K562 (cell line): ENCODE results near the gene ARL6IP6. TPM values are rescaled to one million over a fixed set of nuclear protein-coding genes. Genes with fewer than 3 reads are reported as not detected.
A peak's percentile ranks its signal among the peaks of the same experiment; 100 is the strongest.

Experiments
- ATAC-seq: fragments of 200-7000 bp; cut with Tn5 transposase; 3 replicates; pipeline ENCODE4 v1.9.1; 2020; ENCODE audit warnings: moderate library complexity
- Bru-seq: library from RNA; stranded (reverse); fragments of 400-500 nt; gene quantifications from one replicate; lab custom pipeline; 2021; lab: Mats Ljungman, UMichigan
- BruChase-seq, 2 experiments: library from RNA; stranded (reverse); fragments of 400-500 nt; gene quantifications; one replicate each; lab custom pipeline; 2021; lab: Mats Ljungman, UMichigan
- BruUV-seq: library from RNA; stranded (reverse); fragments of 400-500 nt; replicated peaks from 2 replicates; lab custom pipeline; 2021; lab: Mats Ljungman, UMichigan
- CTCF ChIA-PET: fragments of 300-600 bp; formaldehyde crosslinking; extraction: SDS; loops from one replicate; lab custom pipeline; 2021; ENCODE audit warnings: low intra/inter-chr PET ratio; lab: Yijun Ruan, JAX
- POLR2A ChIA-PET: fragments of 300-600, 350-650 bp; sonication (Branson Sonifier 250); formaldehyde crosslinking; extraction: SDS; loops from one replicate; lab custom pipeline; 2021; ENCODE audit warnings: antibody characterized with exemption, inconsistent platforms; lab: Yijun Ruan, JAX
- DNase-seq, 4 experiments: peaks; one replicate each; pipeline versions ENCODE4 v3.0.0 to v3.0.0-alpha.2; 2011 to 2018; ENCODE audit warnings: low spot score in 3 of 4, mixed read lengths in 3 of 4; ENCODE audit errors: extremely low read depth in 1 of 4
- FAIRE-seq: peaks from 2 replicates; lab custom pipeline; 2011; peaks lifted over from hg19 to GRCh38; lab: Jason Lieb, UNC
- H2AFZ ChIP-seq: 2 replicates; pipeline ENCODE4 v1.6.0; 2011; ENCODE audit warnings: low read depth, low read length, control low read depth, inconsistent platforms
- H3K27ac ChIP-seq: fragments of 200-600 bp; 3 replicates; pipeline ENCODE4 v1.8.0; 2011; ENCODE audit warnings: low read depth, mild to moderate bottlenecking, control low read depth, inconsistent platforms, low read length, moderate library complexity, mixed read lengths; ENCODE audit errors: extremely low read depth
- H3K27me3 ChIP-seq, 2 experiments: fragments of 300-600 bp in 1 of 2; 2 replicates in 1 of 2; 3 replicates in 1 of 2; pipeline versions ENCODE4 v1.6.0 to v1.8.0; 2011; ENCODE audit warnings: inconsistent platforms in 2 of 2, low read length in 2 of 2, mild to moderate bottlenecking in 1 of 2, mixed read lengths in 1 of 2, moderate library complexity in 1 of 2; ENCODE audit not compliant: control insufficient read depth in 2 of 2, insufficient read depth in 2 of 2
- H3K36me3 ChIP-seq: fragments of 300-600 bp; 3 replicates; pipeline ENCODE4 v1.8.0; 2011; ENCODE audit warnings: mild to moderate bottlenecking, low read length, inconsistent platforms; ENCODE audit not compliant: control insufficient read depth, insufficient read depth
- H3K4me1 ChIP-seq, 2 experiments: fragments of 200-600 bp in 1 of 2; replicated peaks in 1 of 2; 2 replicates in 1 of 2; 3 replicates in 1 of 2; pipeline versions ENCODE4 v1.5.1 to v1.8.0; 2011; ENCODE audit warnings: inconsistent platforms in 2 of 2, low read length in 2 of 2, mild to moderate bottlenecking in 1 of 2, mixed read lengths in 1 of 2, moderate library complexity in 1 of 2; ENCODE audit not compliant: control insufficient read depth in 2 of 2, insufficient read depth in 2 of 2
- H3K4me2 ChIP-seq: 2 replicates; pipeline ENCODE4 v1.6.1; 2011; ENCODE audit warnings: low read length, control low read depth, inconsistent platforms, mixed read lengths; ENCODE audit not compliant: insufficient read depth
- H3K4me3 ChIP-seq: fragments of 200-600 bp; sonication (generic), shearing (Covaris generic); 2 replicates; pipeline ENCODE4 v1.5.1; 2016; ENCODE audit warnings: control low read depth, inconsistent platforms
- H3K79me2 ChIP-seq: fragments of 200-600 bp; 3 replicates; pipeline ENCODE4 v1.8.0; 2011; ENCODE audit warnings: low read length, inconsistent platforms; ENCODE audit not compliant: control insufficient read depth, insufficient read depth
- H3K9ac ChIP-seq, 2 experiments: 2 replicates each; pipeline versions ENCODE4 v1.6.0 to v1.6.1; 2011; ENCODE audit warnings: low read depth in 2 of 2, low read length in 2 of 2, control low read depth in 1 of 2, inconsistent platforms in 1 of 2, mild to moderate bottlenecking in 1 of 2, mixed read lengths in 1 of 2; ENCODE audit not compliant: insufficient read depth in 1 of 2
- H3K9me1 ChIP-seq: one replicate; pipeline ENCODE4 v1.6.0; 2011; ENCODE audit warnings: inconsistent platforms, mild to moderate bottlenecking, low read length, moderate library complexity; ENCODE audit not compliant: control insufficient read depth, insufficient read depth
- H3K9me3 ChIP-seq: replicated peaks from 2 replicates; pipeline ENCODE4 v1.5.1; 2011; ENCODE audit warnings: low read depth, low read length, inconsistent platforms; ENCODE audit not compliant: control insufficient read depth, insufficient read depth
- H4K20me1 ChIP-seq: replicated peaks from 2 replicates; pipeline ENCODE4 v1.6.1; 2011; ENCODE audit warnings: low read length, inconsistent platforms, mixed read lengths; ENCODE audit not compliant: control insufficient read depth, insufficient read depth
- ETS2 ChIP-seq: IDR thresholded peaks from 2 replicates; pipeline ENCODE4 v1.6.1; 2016; ENCODE audit warnings: borderline replicate concordance, missing genetic modification characterization, mild to moderate bottlenecking, moderate library complexity, missing compliant biosample characterization; ENCODE audit not compliant: poor library complexity, severe bottlenecking
- GABPA ChIP-seq: fragments of 200-800 bp; sonication (Bioruptor generic); conservative IDR thresholded peaks from 2 replicates; pipeline ENCODE4 v1.6.1; 2016; ENCODE audit warnings: low read depth, missing genetic modification characterization, missing compliant biosample characterization
- MTA3 ChIP-seq: fragments of 450-650 bp; formaldehyde crosslinking; IDR thresholded peaks from 2 replicates; pipeline ENCODE4 v1.6.1; 2017; ENCODE audit warnings: mild to moderate bottlenecking, borderline replicate concordance
- ZBTB1 ChIP-seq: sonication (generic); formaldehyde crosslinking; IDR thresholded peaks from 2 replicates; pipeline ENCODE4 v1.8.1; 2023; ENCODE audit warnings: missing genetic modification reagents, low read depth, mild to moderate bottlenecking, borderline replicate concordance
- ZNF3 ChIP-seq: fragments of 250-450 bp; sonication (Bioruptor Pico); IDR thresholded peaks from 2 replicates; pipeline ENCODE4 v1.5.0; 2021; ENCODE audit warnings: mild to moderate bottlenecking, moderate library complexity
- WGBS: fragments of 100-300 bp; shearing (Covaris generic); methylation state at CpG from one replicate; pipeline ENCODE4 v1.1.6; 2016; ENCODE audit warnings: low coverage, mixed read lengths; ENCODE audit not compliant: insufficient coverage; ENCODE audit errors: missing lambda C conversion rate; 5-methylcytosine and 5-hydroxymethylcytosine counted together
- in situ Hi-C: fragments of 300-500 bp; cut with MboI; formaldehyde crosslinking; loops from 4 replicates; pipeline ENCODE4 v1.15.0; 2018; ENCODE audit warnings: inconsistent platforms, mixed read lengths
- intact Hi-C: fragments of 100-400 bp; cut with micrococcal nuclease; formaldehyde crosslinking; loops from 2 replicates; pipeline ENCODE4 v1.14.2; 2022
- long read RNA-seq, 3 experiments: library from polyadenylated mRNA in 2 of 3; library from RNA in 1 of 3; unstranded in 2 of 3; stranded (forward) in 1 of 3; transcript quantifications; one replicate each; pipeline ENCODE4 v2.0.0, GENCODE V29; 2019 to 2022
- polyA minus RNA-seq, 3 experiments: library from RNA; depleted of rRNA, polyadenylated mRNA; stranded (reverse); fragments of >200 nt; gene quantifications; 2 replicates each; pipeline ENCODE4 v1.2.3, GENCODE V29; 2011
- polyA plus RNA-seq, 8 experiments: library from polyadenylated mRNA; depleted of rRNA in 4 of 8; stranded (reverse) in 5 of 8; unstranded in 3 of 8; fragments of >200 nt; fragmentation: Nextera tagmentation in 2 of 8; fragmentation: Illumina TruSeq in 1 of 8; extraction: Ambion mirVana in 2 of 8; extraction: Trizol in 1 of 8; gene quantifications; 2 replicates each; pipeline versions ENCODE4 v1.2.1 to v1.2.3, GENCODE V29; 2011 to 2014; ENCODE audit warnings: inconsistent platforms in 1 of 8, missing spikeins in 1 of 8
- total RNA-seq, 7 experiments: library from RNA; depleted of rRNA in 6 of 7; stranded (reverse); fragments of >200 nt in 6 of 7; fragmentation: Illumina TruSeq in 2 of 7; extraction: Trizol in 2 of 7; gene quantifications; 2 replicates each; pipeline versions ENCODE4 v1.2.1 to v1.2.3, GENCODE V29; 2011 to 2021; ENCODE audit warnings: low replicate concordance in 1 of 7
- TF ChIP-seq, protein P1 (sequence below): fragments of 450-650 bp; IDR thresholded peaks from 2 replicates; pipeline ENCODE4 v1.6.1; 2017; ENCODE audit warnings: mild to moderate bottlenecking, moderate library complexity
- TF ChIP-seq, protein P2 (sequence below): fragments of 450-650 bp; IDR thresholded peaks from 2 replicates; pipeline ENCODE4 v1.6.1; 2014; ENCODE audit warnings: low read depth, mild to moderate bottlenecking, moderate library complexity, borderline replicate concordance
- TF ChIP-seq, protein P3 (sequence below): fragments of 450-650 bp; IDR thresholded peaks from 2 replicates; pipeline ENCODE4 v1.6.1; 2016; ENCODE audit warnings: borderline replicate concordance

Gene ARL6IP6
- total RNA-seq (2011; cell fraction: chromatin; rRNA removed; ENCODE audit: low replicate concordance) = 37.7 and 85.6 TPM in 2 replicates
- 35.0 and 38.3 TPM in 2 replicates for total RNA-seq (2011; cell fraction: nucleolus; rRNA removed)
- 49.1 and 73.5 TPM in 2 replicates for total RNA-seq (2011; cell fraction: nucleoplasm; rRNA removed)
- 16.9 and 19.2 TPM in 2 replicates for total RNA-seq (2014; rRNA removed)
- 42.9 and 44.1 TPM in 2 replicates for total RNA-seq (2014; rRNA removed; fragmentation: Illumina TruSeq; extraction: Trizol)
- 33.1 and 37.2 TPM in 2 replicates for total RNA-seq (2015; rRNA removed; fragmentation: Illumina TruSeq; extraction: Trizol)
- 31.5 and 33.9 TPM in 2 replicates for total RNA-seq (2021)
- polyA plus RNA-seq (2011; rRNA removed) = 86.6 and 98.5 TPM in 2 replicates
- polyA plus RNA-seq (2011; cell fraction: cytosol; rRNA removed) = 29.3 and 122 TPM in 2 replicates
- polyA plus RNA-seq (2011; cell fraction: nucleus; rRNA removed) = 48.8 and 82.9 TPM in 2 replicates
- 28.9 and 43.3 TPM in 2 replicates for polyA plus RNA-seq (2012)
- polyA plus RNA-seq (2014; fragmentation: Illumina TruSeq; extraction: Trizol) = 35.2 and 42.2 TPM in 2 replicates
- polyA plus RNA-seq (2014; fragmentation: Nextera tagmentation; extraction: Ambion mirVana) = 10 to 100 TPM; 27.4 to 29.6 TPM
- 28.8 and 36.2 TPM in 2 replicates for polyA plus RNA-seq (2014; rRNA removed)
- polyA minus RNA-seq (2011; rRNA and poly(A)+ RNA removed) = 52.4 and 62.2 TPM in 2 replicates
- polyA minus RNA-seq (2011; cell fraction: cytosol; rRNA and poly(A)+ RNA removed) = 20.6 and 34.5 TPM in 2 replicates
- polyA minus RNA-seq (2011; cell fraction: nucleus; rRNA and poly(A)+ RNA removed) = 23.0 and 38.1 TPM in 2 replicates
- Bru-seq, nascent RNA = percentile 89 among the genes with signal in this experiment
- percentile 89 among the genes with signal in this experiment for BruChase-seq, experiment 1, labeled RNA remaining after a 2-hour chase
- BruChase-seq, experiment 2, labeled RNA remaining after a 6-hour chase = percentile 85 among the genes with signal in this experiment
- long read RNA-seq, experiment 1, transcript ARL6IP6-201 (4 exons, 2,805 nt) = major isoform, 129 of 181 reads
- long read RNA-seq, experiment 1, partial matches to known transcripts = 2 of 181 reads
- long read RNA-seq, experiment 1, other reads (novel, unspliced or antisense) = 41 of 181 reads
- long read RNA-seq, experiment 2, partial matches to known transcripts = 15 of 22 reads
- long read RNA-seq, experiment 2, other reads (novel, unspliced or antisense) = 4 of 22 reads
- long read RNA-seq, experiment 3, transcript ARL6IP6-201 (4 exons, 2,805 nt) = major isoform, 43 of 52 reads
- long read RNA-seq, experiment 3, partial matches to known transcripts = 0 of 52 reads
- long read RNA-seq, experiment 3, other reads (novel, unspliced or antisense) = 5 of 52 reads

DNA sequence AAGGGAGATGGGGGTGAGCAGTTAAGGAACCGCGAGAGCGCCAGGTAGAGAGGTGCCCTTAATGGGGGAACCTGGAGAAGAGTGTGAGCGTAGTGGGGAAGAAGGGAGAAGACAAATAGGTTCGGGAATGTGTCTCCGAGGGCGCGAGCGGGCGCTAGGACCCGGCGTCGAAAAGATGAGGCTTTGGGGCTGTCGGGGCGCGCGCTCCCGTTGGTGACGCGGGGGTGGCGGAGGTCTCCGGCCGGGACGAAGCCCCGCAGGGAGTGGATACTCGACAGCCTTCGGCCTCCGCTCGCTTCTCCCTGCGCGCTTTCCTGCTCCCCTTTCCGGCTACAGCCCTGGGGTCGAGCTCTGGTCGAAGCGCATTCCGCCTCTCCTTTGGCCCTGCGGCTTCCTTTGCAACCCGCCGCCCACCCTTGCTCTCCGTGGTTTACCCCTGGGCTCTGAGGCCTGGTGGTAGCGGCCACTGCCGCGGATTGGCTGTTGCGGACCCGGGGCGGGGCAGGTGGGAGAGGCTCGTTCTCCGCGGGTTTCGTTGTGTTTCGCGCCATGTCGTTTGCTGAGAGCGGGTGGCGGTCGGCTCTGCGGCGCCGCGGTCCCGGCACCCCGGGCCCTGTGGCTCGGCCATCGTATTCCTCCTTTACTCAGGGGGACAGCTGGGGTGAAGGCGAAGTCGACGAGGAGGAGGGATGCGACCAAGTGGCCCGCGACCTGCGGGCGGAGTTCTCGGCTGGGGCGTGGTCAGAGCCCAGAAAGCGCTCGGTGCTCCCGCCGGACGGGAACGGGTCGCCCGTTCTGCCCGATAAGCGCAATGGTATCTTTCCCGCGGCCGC is at the start of gene ARL6IP6:
Gene ARL6IP6 (plus strand): TSS at position 545 of the 833 bp plus-strand sequence. CDS start 5 bp downstream, at position 550.
- H3K9ac ChIP-seq = peak within 1 kb of the TSS; percentile 96
- ATAC-seq = peak; percentile 84
- peak; percentile 61 for FAIRE-seq
- peaks cover 89% of the 10 kb centered on the region for H3K79me2 ChIP-seq
- peak within 1 kb of the TSS; percentile 99 for H2AFZ ChIP-seq
- H3K4me1 ChIP-seq = peaks cover 3 to 16% of the 10 kb centered on the region in 2 experiments; a peak in 2 of 5 replicates
- peak within 1 kb of the TSS; percentile 98 for H3K27ac ChIP-seq
- H3K9me1 ChIP-seq = no peaks in the 10 kb centered on the region
- peaks cover 56% of the 10 kb centered on the region for H3K36me3 ChIP-seq
- H4K20me1 ChIP-seq = no peaks in the 10 kb centered on the region
- under 1% methylated on average over 75 of the region's 87 CpGs for WGBS
- CTCF ChIA-PET = no interaction called here
- no peaks in the 10 kb centered on the region for H3K27me3 ChIP-seq
- intact Hi-C loops (loop anchor here (2.0 to 5.0 kb wide), 3 partner anchors 23 to 1431 kb away; partner anchors contain the start of genes NMI and STAM2), in situ Hi-C loops (no loop called here)
- no peaks in the 10 kb centered on the region for H3K9me3 ChIP-seq
- POLR2A ChIA-PET = interaction anchor here (0.6 to 1.5 kb wide), 9 partner anchors 8 to 219 kb away, joined by 3 to 5 read pairs (median 4); no protein-coding TSS in a partner anchor
- DNase-seq = peak; percentile 86 to 97 (median 88)
- BruUV-seq = no TSS peak
- H3K4me3 ChIP-seq = peak within 1 kb of the TSS; percentile 79
- peak within 1 kb of the TSS; percentile 95 for H3K4me2 ChIP-seq
- no peak for TF ChIP-seq ETS2
- TF ChIP-seq, protein P1, sequence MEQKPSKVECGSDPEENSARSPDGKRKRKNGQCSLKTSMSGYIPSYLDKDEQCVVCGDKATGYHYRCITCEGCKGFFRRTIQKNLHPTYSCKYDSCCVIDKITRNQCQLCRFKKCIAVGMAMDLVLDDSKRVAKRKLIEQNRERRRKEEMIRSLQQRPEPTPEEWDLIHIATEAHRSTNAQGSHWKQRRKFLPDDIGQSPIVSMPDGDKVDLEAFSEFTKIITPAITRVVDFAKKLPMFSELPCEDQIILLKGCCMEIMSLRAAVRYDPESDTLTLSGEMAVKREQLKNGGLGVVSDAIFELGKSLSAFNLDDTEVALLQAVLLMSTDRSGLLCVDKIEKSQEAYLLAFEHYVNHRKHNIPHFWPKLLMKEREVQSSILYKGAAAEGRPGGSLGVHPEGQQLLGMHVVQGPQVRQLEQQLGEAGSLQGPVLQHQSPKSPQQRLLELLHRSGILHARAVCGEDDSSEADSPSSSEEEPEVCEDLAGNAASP = no peak
- no peak for TF ChIP-seq ZNF3 (CRISPR knock-in tag)
- TF ChIP-seq ZBTB1 (CRISPR knock-in tag) = peak; percentile 99
- TF ChIP-seq, protein P2, sequence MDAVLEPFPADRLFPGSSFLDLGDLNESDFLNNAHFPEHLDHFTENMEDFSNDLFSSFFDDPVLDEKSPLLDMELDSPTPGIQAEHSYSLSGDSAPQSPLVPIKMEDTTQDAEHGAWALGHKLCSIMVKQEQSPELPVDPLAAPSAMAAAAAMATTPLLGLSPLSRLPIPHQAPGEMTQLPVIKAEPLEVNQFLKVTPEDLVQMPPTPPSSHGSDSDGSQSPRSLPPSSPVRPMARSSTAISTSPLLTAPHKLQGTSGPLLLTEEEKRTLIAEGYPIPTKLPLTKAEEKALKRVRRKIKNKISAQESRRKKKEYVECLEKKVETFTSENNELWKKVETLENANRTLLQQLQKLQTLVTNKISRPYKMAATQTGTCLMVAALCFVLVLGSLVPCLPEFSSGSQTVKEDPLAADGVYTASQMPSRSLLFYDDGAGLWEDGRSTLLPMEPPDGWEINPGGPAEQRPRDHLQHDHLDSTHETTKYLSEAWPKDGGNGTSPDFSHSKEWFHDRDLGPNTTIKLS = peak; percentile 41; the same call in 1 of the 2 replicates
- TF ChIP-seq GABPA (tag) = peak; percentile 12; the same call in 1 of the 2 replicates
- TF ChIP-seq, protein P3, sequence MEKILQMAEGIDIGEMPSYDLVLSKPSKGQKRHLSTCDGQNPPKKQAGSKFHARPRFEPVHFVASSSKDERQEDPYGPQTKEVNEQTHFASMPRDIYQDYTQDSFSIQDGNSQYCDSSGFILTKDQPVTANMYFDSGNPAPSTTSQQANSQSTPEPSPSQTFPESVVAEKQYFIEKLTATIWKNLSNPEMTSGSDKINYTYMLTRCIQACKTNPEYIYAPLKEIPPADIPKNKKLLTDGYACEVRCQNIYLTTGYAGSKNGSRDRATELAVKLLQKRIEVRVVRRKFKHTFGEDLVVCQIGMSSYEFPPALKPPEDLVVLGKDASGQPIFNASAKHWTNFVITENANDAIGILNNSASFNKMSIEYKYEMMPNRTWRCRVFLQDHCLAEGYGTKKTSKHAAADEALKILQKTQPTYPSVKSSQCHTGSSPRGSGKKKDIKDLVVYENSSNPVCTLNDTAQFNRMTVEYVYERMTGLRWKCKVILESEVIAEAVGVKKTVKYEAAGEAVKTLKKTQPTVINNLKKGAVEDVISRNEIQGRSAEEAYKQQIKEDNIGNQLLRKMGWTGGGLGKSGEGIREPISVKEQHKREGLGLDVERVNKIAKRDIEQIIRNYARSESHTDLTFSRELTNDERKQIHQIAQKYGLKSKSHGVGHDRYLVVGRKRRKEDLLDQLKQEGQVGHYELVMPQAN = peak; percentile 90; the same call in 1 of the 2 replicates
- TF ChIP-seq MTA3 = peak; percentile 40
